Kidney (tissue), 14 donors: ENCODE measurements around the gene DSCAM. TPM values are rescaled to one million over a fixed set of nuclear protein-coding genes. Genes with fewer than 3 reads are reported as not detected.
A peak's percentile ranks its signal among the peaks of the same experiment; 100 is the strongest.
"Not testable (repeated sequence)": the region's sequence is repeated elsewhere in the genome, so short reads cannot be mapped to it uniquely, and the experiment has no call there.

Experiments
- DNase-seq, 5 donors: peaks; one replicate each; pipeline ENCODE4 v3.0.0-alpha.2; 2013 to 2020
- FAIRE-seq: peaks from 2 replicates; lab custom pipeline; 2012; peaks lifted over from hg19 to GRCh38; lab: Jason Lieb, UNC
- H3K27ac ChIP-seq, 2 donors: one replicate each; pipeline ENCODE4 v1.7.0; 2013; ENCODE audit warnings: low read depth in 2 of 2, low read length in 2 of 2, inconsistent platforms in 1 of 2
- H3K27me3 ChIP-seq: one replicate; pipeline ENCODE4 v1.7.1; 2013; ENCODE audit warnings: low read length, inconsistent platforms; ENCODE audit not compliant: control insufficient read depth, insufficient read depth
- H3K36me3 ChIP-seq, 3 donors: one replicate each; pipeline versions ENCODE4 v1.7.0 to v1.7.1; 2013; ENCODE audit warnings: low read length in 3 of 3, control low read depth in 1 of 3, inconsistent platforms in 1 of 3; ENCODE audit not compliant: insufficient read depth in 3 of 3, control insufficient read depth in 2 of 3
- H3K4me1 ChIP-seq, 3 donors: one replicate each; pipeline versions ENCODE4 v1.7.0 to v1.7.1; 2013; ENCODE audit warnings: low read length in 3 of 3, inconsistent platforms in 1 of 3, low read depth in 1 of 3; ENCODE audit not compliant: control insufficient read depth in 2 of 3, insufficient read depth in 2 of 3
- H3K4me3 ChIP-seq, 3 donors: one replicate each; pipeline versions ENCODE4 v1.7.0 to v1.8.1; 2013; ENCODE audit warnings: low read length in 3 of 3, control low read depth in 1 of 3, inconsistent platforms in 1 of 3
- H3K9ac ChIP-seq, 3 donors: one replicate each; pipeline versions ENCODE4 v1.7.0 to v1.7.1; 2013; ENCODE audit warnings: low read length in 3 of 3, control low read depth in 1 of 3, inconsistent platforms in 1 of 3
- H3K9me3 ChIP-seq, 3 donors: one replicate each; pipeline versions ENCODE4 v1.7.0 to v1.7.1; 2013; ENCODE audit warnings: low read length in 3 of 3, control low read depth in 1 of 3, inconsistent platforms in 1 of 3; ENCODE audit not compliant: control insufficient read depth in 2 of 3, insufficient read depth in 1 of 3
- intact Hi-C: fragments of 100-400 bp; cut with DNase I; formaldehyde crosslinking; loops from one replicate; pipeline ENCODE4 v1.11.1; 2022
- polyA plus RNA-seq: library from polyadenylated mRNA; stranded (reverse); fragments of 350-450 nt; fragmentation: Illumina TruSeq; extraction: RNeasy Lipid Tissue Mini Kit (QIAGEN cat#74804); gene quantifications from one replicate; pipeline ENCODE4 v1.2.3, GENCODE V29; 2014; ENCODE audit warnings: low read depth, low replicate concordance; ENCODE audit not compliant: insufficient read depth
- total RNA-seq: library from RNA; stranded (reverse); fragmentation: NEBNext Ultra II Directional; extraction: Animal tissue kit (Norgen Biotek cat#: 25700); gene quantifications from one replicate; pipeline ENCODE4 v1.2.1, GENCODE V29; 2021
- TF ChIP-seq, protein P1 (sequence below): IDR thresholded peaks from 3 replicates; pipeline ENCODE4 v1.5.1; 2012; ENCODE audit warnings: mild to moderate bottlenecking, moderate library complexity, borderline replicate concordance; ENCODE audit not compliant: insufficient read depth; ENCODE audit errors: extremely low read depth
- donor health status: control.
- donor health status: control.
- donor health status: control.
- donor health status: control.
- donor health status: control.
- donor health status: DM: yes; HTN: yes; CAD: no.
- donor health status: Normal renal cell carcinoma (clear cell type).

The DSCAM gene
- total and polyA plus RNA-seq, 2 donors from 2014 or later = not detected

GRCh38 chr21:40187946-40188654 is 658.9 kb downstream of the DSCAM start:
- no peak overlapping the region for H3K9ac ChIP-seq
- FAIRE-seq = no peak
- no peaks in the 10 kb centered on the region for H3K36me3 ChIP-seq
- DNase-seq = peak in 1 of 5 donors; percentile 31
- H3K9me3 ChIP-seq = no peaks in the 10 kb centered on the region
- no peak overlapping the region for H3K27ac ChIP-seq
- TF ChIP-seq, protein P1, sequence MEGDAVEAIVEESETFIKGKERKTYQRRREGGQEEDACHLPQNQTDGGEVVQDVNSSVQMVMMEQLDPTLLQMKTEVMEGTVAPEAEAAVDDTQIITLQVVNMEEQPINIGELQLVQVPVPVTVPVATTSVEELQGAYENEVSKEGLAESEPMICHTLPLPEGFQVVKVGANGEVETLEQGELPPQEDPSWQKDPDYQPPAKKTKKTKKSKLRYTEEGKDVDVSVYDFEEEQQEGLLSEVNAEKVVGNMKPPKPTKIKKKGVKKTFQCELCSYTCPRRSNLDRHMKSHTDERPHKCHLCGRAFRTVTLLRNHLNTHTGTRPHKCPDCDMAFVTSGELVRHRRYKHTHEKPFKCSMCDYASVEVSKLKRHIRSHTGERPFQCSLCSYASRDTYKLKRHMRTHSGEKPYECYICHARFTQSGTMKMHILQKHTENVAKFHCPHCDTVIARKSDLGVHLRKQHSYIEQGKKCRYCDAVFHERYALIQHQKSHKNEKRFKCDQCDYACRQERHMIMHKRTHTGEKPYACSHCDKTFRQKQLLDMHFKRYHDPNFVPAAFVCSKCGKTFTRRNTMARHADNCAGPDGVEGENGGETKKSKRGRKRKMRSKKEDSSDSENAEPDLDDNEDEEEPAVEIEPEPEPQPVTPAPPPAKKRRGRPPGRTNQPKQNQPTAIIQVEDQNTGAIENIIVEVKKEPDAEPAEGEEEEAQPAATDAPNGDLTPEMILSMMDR = no peak
- intact Hi-C loops = no loop called here
- no peak overlapping the region for H3K4me3 ChIP-seq
- H3K4me1 ChIP-seq = peaks cover 0 to 5% (median 0%) of the 10 kb centered on the region in 3 donors
- H3K27me3 ChIP-seq = no peaks in the 10 kb centered on the region

DNA sequence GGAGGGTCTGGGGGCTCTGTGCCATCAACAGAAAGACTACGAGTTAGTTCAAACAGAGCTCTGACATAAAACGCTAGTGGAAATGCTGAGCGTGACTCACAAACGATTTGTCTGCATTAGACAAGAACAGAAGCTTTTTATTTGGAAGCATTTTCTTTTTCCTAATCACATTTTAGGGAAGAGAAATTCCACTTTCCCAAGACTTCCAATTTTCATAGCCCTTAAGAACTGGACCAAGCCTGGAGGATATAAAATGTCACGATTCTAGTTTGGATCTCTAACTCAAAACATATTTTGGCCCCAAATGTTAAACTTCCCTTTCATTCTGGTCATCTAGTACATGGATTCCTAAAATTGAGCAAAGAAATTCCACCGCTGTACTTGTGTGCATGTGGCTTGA is 659.7 kb downstream of the DSCAM start:
- Histone ChIP-seq H3K9ac (no peak overlapping the region), H3K4me3 (no peak overlapping the region), H3K27me3 (no peaks in the 10 kb centered on the region), H3K36me3 (no peaks in the 10 kb centered on the region), H3K27ac (no peak overlapping the region), H3K9me3 (no peaks in the 10 kb centered on the region), H3K4me1 (peaks cover 0 to 5% (median 0%) of the 10 kb centered on the region in 3 donors)
- FAIRE-seq (no peak), DNase-seq (no peak)
- intact Hi-C loops = no loop called here
- TF ChIP-seq, protein P1 = no peak

DNA sequence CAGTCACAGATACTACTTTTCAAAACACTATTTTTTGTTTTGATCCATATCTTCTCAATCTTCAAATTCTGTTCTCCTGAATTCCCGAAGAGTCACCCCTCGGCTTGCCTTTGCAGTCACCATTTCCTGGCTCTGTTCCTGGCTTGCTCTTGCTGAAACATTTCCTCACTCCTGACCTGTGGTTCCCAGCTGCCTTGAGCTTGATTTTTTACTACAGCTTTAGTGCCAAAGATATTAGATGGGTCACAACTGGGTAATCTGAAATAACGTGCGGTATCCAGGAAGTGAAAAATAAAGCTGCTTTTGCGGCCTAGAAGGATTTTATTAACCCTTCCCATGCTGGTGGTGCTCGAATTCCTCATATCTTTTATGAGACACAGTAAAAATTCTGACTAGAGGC is 660.9 kb downstream of the DSCAM start:
- intact Hi-C loops = no loop called here
- H3K4me1 ChIP-seq = peaks cover 0 to 5% (median 0%) of the 10 kb centered on the region in 3 donors
- TF ChIP-seq, protein P1 = no peak
- no peak overlapping the region for H3K27ac ChIP-seq
- DNase-seq (peak in 4 of 5 donors; percentile 42 to 92 (median 74)), FAIRE-seq (no peak)
- no peaks in the 10 kb centered on the region for H3K27me3 ChIP-seq
- H3K9me3 ChIP-seq = no peaks in the 10 kb centered on the region
- no peaks in the 10 kb centered on the region for H3K36me3 ChIP-seq
- H3K9ac ChIP-seq = no peak overlapping the region
- H3K4me3 ChIP-seq = no peak overlapping the region

- peaks cover 0 to 5% (median 0%) of the 10 kb centered on the region in 3 donors for H3K4me1 ChIP-seq
- H3K9me3 ChIP-seq = no peaks in the 10 kb centered on the region
- intact Hi-C loops = no loop called here
- no peak overlapping the region for H3K27ac ChIP-seq
- no peak overlapping the region for H3K4me3 ChIP-seq
- TF ChIP-seq, protein P1 = no peak
- DNase-seq (no peak), FAIRE-seq (no peak)
- H3K36me3 ChIP-seq = no peaks in the 10 kb centered on the region
- H3K9ac ChIP-seq = no peak overlapping the region
- no peaks in the 10 kb centered on the region for H3K27me3 ChIP-seq
These were observed 661.8 kb downstream of the DSCAM start for GRCh38 chr21:40185208-40185607.

GRCh38 chr21:40182491-40182890 is 664.5 kb downstream of the DSCAM start:
- H3K9ac ChIP-seq, intact Hi-C loops, H3K4me1 ChIP-seq, H3K9me3 ChIP-seq, H3K36me3 ChIP-seq, H3K27me3 ChIP-seq, FAIRE-seq, H3K4me3 ChIP-seq, H3K27ac ChIP-seq: not testable (repeated sequence)
- DNase-seq = peak in 1 of 5 donors; percentile 76
